Activated CD4-positive, alpha-beta T cell treated with anti-CD3 and anti-CD28 coated beads, Interleukin-2, amount 50 U/mL, for 16 hours (primary cell): ENCODE results near the gene ANO4.
"Not testable (repeated sequence)": the region's sequence is repeated elsewhere in the genome, so short reads cannot be mapped to it uniquely, and the experiment has no call there.

Experiments
- DNase-seq: peaks from one replicate; pipeline ENCODE4 v3.0.0-alpha.2; 2020

ANO4 gene

DNA sequence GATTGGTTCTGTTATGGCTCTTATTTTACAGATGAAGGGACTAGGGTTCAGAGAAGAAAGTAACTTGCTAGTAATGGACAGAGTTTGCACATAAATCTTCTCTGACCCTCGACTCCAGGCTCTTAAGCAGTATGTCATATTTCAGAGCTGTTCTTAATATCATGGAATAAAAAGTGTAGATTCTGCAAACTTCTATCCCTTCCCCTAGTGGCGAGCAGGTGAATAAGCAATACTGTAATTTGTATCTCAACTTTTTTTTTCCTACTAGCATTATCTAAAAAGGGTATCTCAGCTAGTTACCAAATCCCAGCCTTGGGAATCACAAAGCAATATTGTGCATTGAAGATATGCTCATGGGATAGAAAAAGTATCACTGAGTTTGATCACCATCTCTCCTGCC is 83.2 kb downstream of the ANO4 start:
- no peak for DNase-seq

DNA sequence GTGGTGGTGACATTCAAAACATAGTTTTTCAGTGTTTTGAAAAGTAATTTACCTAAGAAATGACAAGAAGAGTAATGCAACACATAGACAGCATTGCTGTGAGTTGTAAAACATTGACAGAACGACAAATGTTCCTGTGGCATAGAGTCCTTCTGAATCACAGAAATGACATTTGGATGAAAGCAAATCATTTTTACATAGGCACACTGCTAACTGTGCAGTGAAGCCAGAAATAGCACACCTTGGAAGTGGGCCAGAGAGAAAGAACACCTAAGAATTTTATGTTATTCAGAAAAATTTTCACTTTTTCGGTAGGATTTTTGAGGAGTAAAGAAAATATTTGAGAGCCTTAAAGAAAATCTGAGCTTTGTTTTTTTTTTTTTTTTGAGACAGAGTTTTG is 100.6 kb downstream of the ANO4 start:
- no peak for DNase-seq

DNA sequence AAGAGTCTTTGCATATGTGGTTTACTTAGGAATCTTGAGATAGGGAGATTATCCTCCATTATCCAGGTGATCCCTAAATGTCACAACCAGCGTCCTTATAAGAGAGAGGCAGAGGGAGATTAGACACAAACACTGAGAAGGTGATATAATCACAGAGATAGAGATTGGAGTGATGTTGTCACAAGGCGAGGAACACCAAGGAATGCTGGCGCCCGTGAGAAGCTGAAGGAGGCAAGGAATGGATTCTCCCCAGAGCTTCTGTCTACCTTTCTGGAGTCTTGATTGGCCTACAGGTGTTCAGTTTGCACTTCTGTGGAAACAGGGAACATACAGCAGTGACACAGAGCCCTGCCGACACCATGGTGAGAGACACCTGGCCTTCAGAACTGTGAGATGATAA is 101.6 kb downstream of the ANO4 start:
- no peak for DNase-seq

DNA sequence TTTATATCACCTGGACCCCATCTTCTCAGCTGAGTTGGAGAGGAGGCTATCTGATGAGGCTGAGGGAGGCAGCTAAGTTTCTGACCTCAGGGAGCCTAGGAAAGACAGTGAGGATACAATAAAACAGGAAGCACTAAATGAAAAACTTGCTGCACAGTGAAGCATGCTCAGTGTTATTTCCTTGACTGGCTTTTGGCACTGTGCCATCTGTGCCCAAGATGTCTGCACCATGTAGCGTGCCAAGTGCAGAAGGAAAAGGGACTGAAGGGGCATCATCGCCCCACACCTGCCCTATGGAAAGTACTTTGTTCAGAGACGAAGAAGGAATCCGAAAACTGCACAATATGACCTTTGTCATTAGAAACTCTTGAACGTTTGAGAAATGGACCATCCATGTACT is 102.7 kb downstream of the ANO4 start:
- DNase-seq = no peak

DNA sequence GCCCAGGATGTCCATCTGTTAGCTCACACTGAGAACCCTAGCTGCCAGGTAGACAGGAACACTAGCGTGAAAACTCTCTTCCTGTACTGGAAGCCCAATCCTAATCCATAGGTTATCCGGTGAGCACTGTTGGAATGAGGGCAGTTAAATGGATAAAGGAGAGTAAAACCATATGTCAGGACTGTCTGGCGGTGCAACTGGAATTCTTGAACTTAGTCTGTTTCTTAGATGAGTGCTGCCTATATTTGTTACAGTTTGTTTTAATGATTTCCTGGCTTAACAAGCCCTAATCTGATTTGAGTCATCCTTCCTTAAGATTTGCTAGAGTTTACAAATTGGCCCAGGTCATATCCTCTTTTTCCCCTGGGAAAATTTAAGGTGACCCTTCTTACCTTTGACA is 104.7 kb downstream of the ANO4 start:
- DNase-seq = no peak

DNA sequence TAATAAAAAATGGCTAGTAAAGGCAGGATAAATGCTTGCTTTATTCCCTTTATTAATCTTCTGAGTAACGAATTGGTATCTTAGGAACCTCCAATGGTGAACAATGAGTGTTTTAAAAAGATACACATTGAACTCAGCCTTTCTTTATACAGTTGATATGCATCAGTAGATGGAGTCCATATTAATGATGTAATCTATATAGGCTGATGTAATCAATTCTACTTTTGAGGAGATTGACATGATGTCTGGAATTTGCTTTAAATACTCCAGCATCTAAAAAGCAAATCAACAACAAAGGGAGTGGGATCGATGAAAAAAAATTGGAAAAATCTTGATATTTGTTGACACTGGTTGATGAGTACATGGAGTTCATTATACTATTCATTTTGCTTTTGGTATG is 106.2 kb downstream of the ANO4 start:
- no peak for DNase-seq

DNA sequence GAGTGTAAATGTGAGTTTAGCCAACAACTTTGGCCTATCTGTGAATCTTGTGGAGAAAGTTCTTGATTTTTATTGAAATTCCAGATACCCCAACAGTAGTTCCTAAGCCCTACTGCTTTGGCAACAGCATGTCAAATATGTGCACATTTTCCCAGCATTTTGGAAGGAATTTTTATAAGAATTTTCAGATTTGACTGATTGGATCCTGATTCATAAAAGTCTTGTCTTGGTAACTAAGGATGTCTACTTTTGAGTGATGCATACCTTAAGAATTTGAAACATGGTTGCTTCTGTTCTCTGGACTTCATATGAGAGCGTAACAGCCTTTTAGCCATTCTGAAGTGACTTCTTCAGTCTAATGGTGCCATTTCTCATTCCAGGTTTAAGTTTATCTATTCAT is 106.7 kb downstream of the ANO4 start:
- no peak for DNase-seq

DNA sequence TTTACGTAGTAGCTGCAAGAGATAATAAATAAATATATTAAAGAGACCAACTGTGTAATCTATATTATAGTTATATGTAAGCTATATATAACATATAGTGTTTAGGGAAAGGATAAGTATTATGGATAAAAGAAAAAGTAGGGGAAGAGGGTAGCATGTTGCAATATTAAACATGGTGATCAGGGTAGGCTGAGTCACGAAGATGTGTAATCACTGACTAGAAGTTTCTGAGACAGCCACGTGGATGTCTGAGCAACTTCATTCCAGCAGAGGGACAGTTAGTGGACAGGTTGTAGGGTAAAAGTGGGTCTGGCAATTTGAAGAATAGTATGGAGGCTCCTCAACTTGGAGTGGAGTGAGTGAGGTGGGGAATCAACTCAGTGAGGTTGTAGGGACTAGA is 109.7 kb downstream of the ANO4 start:
- DNase-seq = no peak

DNA sequence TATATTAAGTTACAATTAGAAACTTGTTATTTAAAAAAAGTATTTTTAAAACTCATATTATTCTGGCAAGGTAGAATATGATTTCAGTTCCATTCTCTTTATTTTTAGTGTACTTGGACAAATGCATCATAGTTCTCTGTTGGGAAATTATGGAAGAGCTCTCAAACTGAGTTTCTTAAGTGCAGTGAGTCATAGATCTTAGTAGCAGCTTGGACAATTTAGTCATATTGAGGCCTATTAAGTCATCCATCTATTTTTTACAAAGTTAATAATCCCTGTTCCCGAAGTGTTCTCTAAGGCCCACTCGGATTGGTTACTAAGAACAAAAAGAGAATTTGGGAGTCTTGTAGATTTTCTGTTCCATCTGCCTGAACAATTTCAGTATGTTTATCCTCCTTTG is 113.9 kb downstream of the ANO4 start:
- DNase-seq = no peak

DNA sequence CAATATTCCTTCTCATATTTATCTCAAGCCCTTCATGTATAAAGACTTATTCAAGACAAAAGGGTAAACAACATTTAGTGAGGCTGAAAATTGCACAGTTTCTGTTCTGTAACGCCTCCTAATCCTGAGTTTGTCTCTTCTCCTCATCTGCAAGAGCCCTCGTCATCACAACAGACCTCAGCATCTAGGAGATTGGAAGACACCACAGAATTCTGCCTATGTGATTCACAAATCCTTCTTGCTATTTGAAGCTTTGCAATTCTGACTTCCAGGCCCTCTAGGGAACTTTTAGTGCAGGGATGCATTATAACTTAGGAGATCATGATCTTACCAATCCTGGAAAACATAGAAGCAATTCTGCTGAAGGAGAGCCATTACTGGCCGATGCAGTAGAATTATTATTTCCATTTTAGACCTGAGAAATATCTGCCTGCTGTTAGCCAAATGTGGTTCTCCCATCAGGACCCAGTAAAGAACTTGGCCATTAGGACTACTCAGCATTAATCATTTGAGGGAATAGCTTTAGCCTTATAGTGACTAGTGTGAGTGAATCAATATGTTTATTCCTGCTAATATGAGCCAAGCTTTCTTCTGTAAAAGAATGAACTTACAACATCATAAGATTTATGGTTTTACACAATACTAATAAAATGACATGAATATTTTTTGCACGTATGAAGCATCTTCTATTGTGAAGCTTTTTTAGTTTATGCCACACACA is 119.5 kb downstream of the ANO4 start:
- DNase-seq = no peak

DNA sequence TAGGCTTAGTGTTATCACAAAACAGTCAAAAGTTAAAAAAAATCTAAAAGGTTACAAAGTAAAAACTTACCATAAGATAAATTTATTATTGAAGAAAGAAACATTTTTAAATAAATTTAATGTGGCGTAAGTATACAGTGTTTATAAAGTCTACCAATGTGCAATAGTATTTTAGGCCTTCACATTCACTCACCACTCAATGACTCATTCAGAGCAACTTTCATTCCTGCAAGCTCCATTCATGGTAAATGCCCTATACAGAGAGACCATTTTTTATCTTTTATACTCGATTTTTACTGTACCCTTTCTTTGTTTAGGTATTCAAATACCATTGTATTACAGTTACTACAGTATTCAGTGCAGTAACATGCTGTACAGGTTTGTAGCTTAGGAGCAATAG is 124.5 kb downstream of the ANO4 start:
- DNase-seq = no peak

DNA sequence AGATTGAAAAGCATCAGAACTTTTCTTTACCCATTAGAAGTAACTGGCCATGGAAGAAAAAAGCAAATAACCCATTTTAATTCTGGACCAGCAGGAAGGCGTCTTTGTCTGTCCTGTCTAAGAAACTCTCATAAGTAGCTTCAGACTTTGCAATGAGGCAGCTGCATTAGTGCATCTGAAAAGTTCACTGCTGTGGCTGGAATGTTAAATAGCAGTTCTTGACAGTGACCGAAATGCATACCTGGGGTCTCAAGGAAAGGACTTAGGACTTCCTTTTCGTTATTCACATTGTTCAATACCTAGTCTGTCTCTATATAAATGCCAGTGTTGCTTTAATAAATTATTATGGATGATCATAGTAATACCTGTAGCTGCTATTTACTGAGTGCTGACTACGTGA is 125.9 kb downstream of the ANO4 start:
- no peak for DNase-seq

DNA sequence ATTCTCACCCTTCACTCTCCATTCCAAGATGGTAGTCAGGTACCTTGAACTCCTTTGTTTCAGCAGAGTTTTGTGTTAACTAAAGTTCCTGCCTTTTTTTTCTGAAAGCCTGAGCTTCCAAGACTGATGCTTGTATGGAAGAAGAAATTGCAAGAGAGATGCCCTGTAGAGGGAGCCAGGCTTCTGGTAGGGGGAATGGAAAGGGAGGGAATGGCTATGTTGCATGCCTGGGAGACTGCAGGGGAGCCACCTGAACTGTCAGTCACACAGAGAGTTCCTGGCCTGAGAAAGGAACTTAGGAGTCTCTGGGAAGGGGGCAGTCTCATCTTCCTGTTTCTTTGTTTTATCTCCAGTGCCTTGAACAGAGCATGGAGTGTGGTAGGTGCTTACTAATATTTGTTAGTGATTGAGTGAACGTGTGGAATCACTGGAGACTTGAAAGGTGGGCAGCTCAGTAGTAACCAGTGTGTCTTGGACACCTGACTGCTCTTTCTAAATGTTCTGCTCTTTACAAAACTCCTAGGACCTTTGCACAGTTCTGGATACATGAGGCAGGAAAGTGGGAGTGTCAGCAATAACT is 132.2 kb downstream of the ANO4 start:
- no peak for DNase-seq

DNA sequence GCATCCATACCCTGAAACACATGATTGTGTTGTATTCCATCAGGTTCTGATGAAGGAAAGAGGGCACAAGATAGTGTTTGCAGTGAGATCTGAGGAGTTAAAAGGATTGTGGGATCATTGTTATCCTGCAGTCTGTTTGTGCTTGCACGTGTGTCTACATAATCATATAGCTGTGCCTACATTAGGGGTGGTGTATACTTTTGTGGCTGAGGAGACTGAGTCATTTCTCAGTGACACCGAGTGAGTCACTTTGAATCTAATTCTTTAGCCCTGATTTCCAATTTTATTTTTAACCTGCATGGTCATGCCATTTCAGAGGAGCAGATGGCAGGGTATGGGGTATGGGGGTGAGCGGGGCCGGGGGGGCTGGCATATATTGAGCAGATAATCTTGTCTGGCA is 133.2 kb downstream of the ANO4 start:
- DNase-seq = no peak

DNA sequence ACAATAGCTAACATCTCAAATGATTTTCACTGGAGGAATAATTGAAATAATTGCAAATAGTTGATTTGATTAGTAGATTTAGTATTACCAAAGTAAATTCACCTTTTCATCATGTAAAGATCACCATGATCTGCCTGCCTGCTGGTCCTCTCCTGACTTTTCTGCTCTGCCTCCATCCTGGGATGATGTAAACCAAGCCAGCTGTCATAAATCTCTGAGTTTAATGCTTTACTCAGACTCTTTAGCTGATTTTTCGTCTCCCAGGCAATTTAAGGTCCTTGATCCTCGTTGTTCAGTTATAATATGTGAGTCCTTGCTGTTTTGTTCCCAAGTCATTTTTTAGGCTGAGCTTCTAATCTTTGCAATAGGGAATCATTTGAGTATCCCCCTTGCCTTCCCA is 138.0 kb downstream of the ANO4 start:
- no peak for DNase-seq

DNA sequence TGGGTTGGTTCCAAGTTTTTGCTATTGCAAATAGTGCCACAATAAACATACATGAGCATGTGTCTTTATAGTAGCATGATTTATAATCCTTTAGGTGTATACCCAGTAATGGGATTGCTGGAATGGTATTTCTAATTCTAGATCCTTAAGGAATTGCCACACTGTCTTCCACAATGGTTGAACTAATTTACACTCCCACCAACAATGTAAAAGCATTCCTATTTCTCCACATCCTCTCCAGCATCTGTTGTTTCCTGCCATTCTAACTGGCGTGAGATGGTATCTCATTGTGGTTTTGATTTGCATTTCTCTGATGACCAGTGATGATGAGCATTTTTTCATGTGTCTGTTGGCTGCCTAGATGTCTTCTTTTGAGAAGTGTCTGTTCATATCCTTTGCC is 139.0 kb downstream of the ANO4 start:
- DNase-seq = not testable (repeated sequence)

DNA sequence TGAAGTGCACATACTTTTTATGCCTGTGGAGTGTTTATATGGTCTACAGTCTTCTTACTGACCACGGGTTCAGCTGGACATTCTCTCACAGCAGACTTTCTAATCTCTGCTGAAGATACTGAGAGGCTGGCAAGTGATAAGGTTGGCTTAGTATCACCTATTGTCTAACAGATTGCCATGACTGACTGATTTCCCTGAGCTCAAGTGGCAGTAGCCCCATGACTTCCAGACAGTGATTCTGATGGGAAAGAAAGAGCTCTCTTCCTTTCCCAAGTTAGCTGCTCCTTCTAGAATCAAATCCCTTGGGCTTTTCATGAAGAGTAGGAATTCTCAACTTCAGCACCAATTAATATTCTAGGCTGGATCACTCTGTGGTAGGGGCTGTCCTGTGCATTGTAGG is 141.4 kb downstream of the ANO4 start:
- DNase-seq = no peak

DNA sequence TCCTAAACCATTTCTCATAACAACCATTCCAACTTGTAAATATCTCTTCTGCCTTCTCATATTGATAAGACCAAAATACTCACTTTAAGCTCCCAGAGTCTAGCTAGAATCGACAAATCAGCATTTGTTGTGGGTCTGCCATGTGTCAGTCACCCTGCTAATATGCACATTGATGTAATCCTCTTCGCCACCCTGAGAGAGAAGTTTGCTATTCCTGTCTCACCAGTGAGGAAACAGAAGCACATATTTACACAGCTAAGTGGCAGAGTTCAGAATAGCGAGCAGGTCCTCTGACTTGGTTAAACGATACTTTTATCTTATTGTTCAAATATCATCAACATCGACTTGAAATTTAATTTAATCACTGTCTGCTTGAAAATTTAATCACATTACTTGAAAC is 142.1 kb downstream of the ANO4 start:
- DNase-seq = no peak

DNA sequence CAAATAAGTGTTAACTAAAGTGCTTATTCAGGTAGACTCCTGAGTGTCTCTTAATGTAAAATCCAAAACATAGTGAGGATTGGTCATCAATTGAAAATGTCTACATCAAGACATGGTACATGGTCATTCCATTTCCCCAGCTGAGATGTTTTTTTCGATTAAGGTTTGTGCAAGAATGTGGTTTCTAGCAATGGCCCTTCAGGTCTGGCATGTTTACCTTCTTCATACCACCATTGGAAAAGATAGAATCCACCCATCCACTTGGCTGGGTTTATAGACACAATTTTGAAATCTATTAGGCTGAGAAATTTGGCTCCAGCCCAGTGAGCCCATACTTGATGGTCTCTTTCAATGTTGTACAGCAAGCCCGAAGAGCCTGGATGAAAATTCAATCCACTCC is 145.9 kb downstream of the ANO4 start:
- DNase-seq = no peak

DNA sequence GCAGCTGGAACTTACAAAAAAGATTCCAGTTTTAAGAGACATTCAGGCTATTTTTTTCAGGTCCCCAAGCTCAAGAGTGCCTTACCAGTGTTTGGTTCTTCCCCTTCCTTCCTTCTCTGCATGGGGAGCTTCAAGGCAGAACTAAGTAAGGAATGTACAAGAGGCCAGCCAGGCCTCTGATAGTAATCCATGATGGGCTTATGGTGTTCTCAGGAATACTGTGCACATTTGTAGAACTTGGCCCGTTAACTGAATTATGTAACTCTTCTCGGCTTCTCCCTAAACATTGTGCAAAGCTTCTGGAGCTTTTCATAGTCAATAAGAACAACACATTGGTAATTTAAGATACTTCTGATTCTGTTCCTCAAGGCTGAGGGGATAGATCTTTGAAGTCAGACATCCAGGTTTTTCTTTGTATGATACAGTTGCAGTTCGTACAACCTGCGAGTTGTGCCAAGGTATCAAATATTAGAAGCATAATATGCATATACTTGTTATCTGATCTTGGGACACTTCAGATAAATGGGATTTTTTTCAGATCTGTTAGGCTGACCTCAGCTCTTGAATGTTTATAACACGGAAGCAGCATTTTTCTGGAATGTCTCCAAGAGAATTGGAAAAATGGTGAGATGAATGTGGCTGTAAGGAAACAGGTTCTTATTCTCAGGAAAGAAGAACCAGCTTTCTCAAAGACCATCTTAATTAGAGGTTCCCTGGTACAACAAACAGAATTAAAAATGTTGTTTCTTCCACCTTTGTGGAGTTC is 148.6 kb downstream of the ANO4 start:
- no peak for DNase-seq

DNA sequence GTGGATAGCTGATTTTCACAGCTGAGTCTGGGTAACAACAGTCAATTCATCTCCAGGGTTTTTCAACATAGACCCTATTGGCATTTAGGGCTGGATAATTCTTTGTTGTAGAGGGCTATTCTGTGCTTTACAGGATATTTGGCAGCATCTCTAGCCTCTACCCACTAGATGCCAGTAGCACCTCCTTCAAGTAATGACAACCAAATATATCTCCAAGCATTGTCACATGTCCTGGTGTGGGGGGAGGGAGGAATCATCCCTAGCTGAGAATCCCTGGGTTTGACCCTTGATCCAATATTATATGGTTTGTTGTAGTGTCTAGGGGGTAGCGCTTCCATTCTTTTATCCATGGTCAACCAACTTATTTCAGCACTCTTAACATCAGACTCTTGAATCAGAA is 157.2 kb downstream of the ANO4 start:
- no peak for DNase-seq

DNA sequence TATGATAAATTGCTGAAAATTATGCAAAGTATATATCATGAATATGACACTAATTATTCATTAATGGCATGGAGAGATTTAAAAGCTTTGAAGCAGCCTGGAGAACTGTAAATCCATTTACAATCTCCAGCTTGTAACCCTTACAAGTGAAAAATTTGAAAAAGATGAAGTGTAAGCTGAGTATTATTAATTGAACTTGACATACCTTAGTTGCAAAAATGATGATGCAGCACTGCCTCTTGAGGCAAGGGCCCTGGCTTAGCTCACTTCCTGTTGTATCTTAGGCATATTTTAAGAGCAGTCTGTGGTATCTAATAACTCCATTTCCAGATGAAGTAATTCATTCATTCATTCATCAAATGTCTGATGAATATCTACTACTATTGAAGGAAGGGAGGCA is 158.6 kb downstream of the ANO4 start:
- DNase-seq = no peak

DNA sequence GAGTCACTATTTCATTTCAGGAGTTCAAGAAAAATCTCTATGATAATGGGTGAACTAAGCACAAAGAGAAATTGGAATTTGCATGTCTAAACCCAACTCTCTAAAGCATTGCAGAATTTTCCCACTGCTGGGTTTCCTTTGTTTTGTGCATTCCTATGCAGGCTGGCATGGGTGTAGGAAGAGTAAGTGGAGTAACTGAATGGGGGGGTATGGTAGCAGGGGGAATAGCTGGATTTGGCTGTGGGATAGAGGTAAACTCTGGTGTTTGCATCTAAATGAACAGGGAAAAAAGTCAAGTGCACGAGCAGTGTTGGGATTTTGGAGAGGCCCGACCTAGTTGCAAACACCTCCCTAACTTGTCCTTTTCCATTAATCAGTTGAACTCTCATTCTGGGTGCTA is 159.1 kb downstream of the ANO4 start:
- DNase-seq = no peak

DNA sequence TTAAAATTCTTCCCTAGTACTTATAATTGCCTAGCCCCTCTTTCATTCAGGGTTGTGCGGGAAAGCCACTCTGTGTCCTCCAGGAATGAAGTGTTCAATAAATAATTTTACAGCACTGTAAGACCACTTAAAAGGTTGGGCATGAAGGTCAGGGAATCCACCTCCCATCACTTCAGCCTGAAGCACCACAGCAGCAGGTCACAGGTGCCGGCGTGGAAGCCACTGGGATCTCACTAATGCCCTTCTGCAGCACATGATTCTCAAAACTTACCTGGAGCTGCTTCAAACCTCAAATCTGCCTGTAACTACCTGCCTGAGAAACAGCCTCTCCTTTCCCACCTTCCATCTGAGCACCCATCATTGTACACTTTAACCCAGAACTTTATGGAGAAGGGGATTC is 159.5 kb downstream of the ANO4 start:
- no peak for DNase-seq

DNA sequence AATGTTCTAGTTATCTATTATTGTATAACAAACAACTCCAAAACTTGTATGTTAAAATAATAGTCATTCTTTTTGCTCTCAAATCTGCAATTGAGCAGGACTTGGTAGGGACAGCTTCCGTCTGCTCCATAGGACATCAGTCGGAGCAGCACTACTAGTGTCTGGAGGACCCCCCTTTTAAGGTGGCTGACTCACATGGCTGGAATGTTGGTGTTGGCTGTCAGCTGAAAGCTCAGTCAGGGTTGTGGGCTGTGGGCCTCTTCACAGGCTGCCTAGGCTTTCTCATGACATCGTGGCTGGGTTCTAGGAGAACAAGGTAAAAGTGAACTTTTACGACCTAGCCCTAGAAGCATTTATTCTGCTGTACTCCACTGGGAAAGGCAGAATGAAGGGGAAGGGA is 160.6 kb downstream of the ANO4 start:
- DNase-seq = no peak
